ENCODE data around the gene SND1.

The SND1 gene

DNA sequence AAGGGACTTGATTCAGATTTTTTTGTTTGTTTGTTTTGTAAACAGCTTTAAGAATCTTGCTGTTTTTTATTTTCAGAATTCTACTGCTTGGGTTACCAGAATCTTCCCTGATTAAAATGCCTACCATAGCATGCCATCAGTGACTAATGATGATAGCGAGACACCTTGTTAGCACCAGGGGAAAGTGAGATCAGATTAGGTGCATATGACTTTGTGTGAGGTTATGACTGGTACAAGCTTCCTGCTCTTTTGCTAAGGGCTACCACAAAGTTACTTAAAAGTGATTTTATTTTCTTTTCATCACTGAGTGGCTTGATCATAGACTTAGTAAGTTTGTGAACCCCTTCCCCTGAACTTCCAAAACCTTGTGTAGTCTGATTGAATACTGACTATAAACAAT, 93.5 kb downstream of the SND1 start:
- Histone ChIP-seq H3K4me1 (ENCODE audit: control insufficient read depth, insufficient read depth, low read length, poor library complexity, severe bottlenecking) (no peaks in the 10 kb centered on the region), H3K9me3 (ENCODE audit: control insufficient read depth, low read length) (no peaks in the 10 kb centered on the region), H3K4me3 (ENCODE audit: insufficient read depth, low read depth, low read length, poor library complexity, severe bottlenecking) (no peak overlapping the region), H3K27me3 (replicated peaks; ENCODE audit: control insufficient read depth, insufficient read depth, low read length, poor library complexity, severe bottlenecking) (no peaks in the 10 kb centered on the region), H3K27ac (ENCODE audit: insufficient read depth, low read length, poor library complexity, severe bottlenecking) (no peak overlapping the region), H3K36me3 (ENCODE audit: control insufficient read depth, insufficient read depth, low read length) (peaks cover 3% of the 10 kb centered on the region)
- no peak for DNase-seq

- Histone ChIP-seq H3K27me3 (replicated peaks; ENCODE audit: control insufficient read depth, insufficient read depth, low read length, poor library complexity, severe bottlenecking) (no peaks in the 10 kb centered on the region), H3K4me1 (ENCODE audit: control insufficient read depth, insufficient read depth, low read length, poor library complexity, severe bottlenecking) (no peaks in the 10 kb centered on the region), H3K27ac (ENCODE audit: insufficient read depth, low read length, poor library complexity, severe bottlenecking) (no peak overlapping the region), H3K4me3 (ENCODE audit: insufficient read depth, low read depth, low read length, poor library complexity, severe bottlenecking) (no peak overlapping the region), H3K9me3 (ENCODE audit: control insufficient read depth, low read length) (no peaks in the 10 kb centered on the region), H3K36me3 (ENCODE audit: control insufficient read depth, insufficient read depth, low read length) (no peaks in the 10 kb centered on the region)
- DNase-seq: no peak
Observed at GRCh38 chr7:127751062-127751461, 99.1 kb downstream of the SND1 start.

DNA sequence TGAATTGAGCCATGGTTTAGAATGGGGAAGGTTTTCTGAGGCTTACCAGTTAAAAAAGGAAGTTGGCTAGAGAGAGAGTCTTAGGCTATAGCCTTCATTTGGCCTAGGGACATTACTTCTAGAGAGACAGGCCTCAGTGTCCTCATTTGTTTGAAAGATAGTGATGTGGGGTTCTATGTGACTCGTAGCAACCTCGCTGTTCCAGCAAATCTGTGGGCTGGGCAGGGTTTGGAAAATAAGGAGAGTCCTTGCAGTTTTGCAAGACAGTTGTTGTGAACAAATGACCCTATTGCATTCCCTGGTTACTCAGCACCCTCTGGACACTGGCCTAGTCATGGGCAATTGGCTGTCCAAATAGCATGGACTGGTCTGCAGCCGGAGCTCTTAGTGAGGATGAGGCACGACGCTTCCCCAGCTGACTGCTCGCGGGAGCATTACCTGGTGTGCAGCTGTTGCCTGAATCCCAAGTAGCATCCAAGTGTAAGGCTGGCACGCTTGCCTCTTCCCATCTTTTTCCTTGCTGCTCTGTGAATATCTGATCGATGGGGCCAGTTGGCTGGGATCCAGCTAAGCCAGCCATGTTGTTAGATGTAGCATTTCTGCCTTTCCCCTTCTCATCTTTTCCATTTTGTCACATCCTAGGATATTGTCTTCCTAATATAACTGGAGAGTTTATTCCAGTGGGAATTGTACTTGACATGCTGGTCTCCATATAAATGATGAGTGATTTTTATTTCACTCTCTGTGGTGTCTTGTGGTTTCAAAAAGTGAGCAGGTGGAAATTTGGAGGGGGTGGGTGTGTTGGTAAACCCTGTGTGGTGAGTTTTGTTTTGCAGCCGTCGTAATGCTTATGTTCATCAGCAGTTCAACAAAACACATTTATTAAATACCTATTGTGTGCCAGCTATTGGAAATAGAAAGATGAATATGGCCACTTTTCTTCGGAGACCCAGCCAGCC, 99.8 kb downstream of the SND1 start:
- DNase-seq: no peak
- Histone ChIP-seq H3K27ac (ENCODE audit: insufficient read depth, low read length, poor library complexity, severe bottlenecking) (no peak overlapping the region), H3K9me3 (ENCODE audit: control insufficient read depth, low read length) (no peaks in the 10 kb centered on the region), H3K36me3 (ENCODE audit: control insufficient read depth, insufficient read depth, low read length) (no peaks in the 10 kb centered on the region), H3K4me1 (ENCODE audit: control insufficient read depth, insufficient read depth, low read length, poor library complexity, severe bottlenecking) (no peaks in the 10 kb centered on the region), H3K27me3 (replicated peaks; ENCODE audit: control insufficient read depth, insufficient read depth, low read length, poor library complexity, severe bottlenecking) (no peaks in the 10 kb centered on the region), H3K4me3 (ENCODE audit: insufficient read depth, low read depth, low read length, poor library complexity, severe bottlenecking) (no peak overlapping the region)

- no peaks in the 10 kb centered on the region for H3K27me3 ChIP-seq (replicated peaks; ENCODE audit: control insufficient read depth, insufficient read depth, low read length, poor library complexity, severe bottlenecking)
- no peak overlapping the region for H3K27ac ChIP-seq (ENCODE audit: insufficient read depth, low read length, poor library complexity, severe bottlenecking)
- no peaks in the 10 kb centered on the region for H3K4me1 ChIP-seq (ENCODE audit: control insufficient read depth, insufficient read depth, low read length, poor library complexity, severe bottlenecking)
Observed at GRCh38 chr7:127752829-127753228, 100.8 kb downstream of the SND1 start.

GRCh38 chr7:127754457-127754856, 102.5 kb downstream of the SND1 start:
- H3K36me3 ChIP-seq (ENCODE audit: control insufficient read depth, insufficient read depth, low read length): no peaks in the 10 kb centered on the region
- DNase-seq: no peak
- H3K27me3 ChIP-seq (replicated peaks; ENCODE audit: control insufficient read depth, insufficient read depth, low read length, poor library complexity, severe bottlenecking): no peaks in the 10 kb centered on the region
- no peak overlapping the region for H3K27ac ChIP-seq (ENCODE audit: insufficient read depth, low read length, poor library complexity, severe bottlenecking)
- H3K4me3 ChIP-seq (ENCODE audit: insufficient read depth, low read depth, low read length, poor library complexity, severe bottlenecking): no peak overlapping the region
- H3K4me1 ChIP-seq (ENCODE audit: control insufficient read depth, insufficient read depth, low read length, poor library complexity, severe bottlenecking): no peaks in the 10 kb centered on the region
- no peaks in the 10 kb centered on the region for H3K9me3 ChIP-seq (ENCODE audit: control insufficient read depth, low read length)

More at GRCh38 chr7:127752829-127753228, 100.8 kb downstream of the SND1 start:
- no peak for DNase-seq
- no peak overlapping the region for H3K4me3 ChIP-seq (ENCODE audit: insufficient read depth, low read depth, low read length, poor library complexity, severe bottlenecking)
- no peaks in the 10 kb centered on the region for H3K36me3 ChIP-seq (ENCODE audit: control insufficient read depth, insufficient read depth, low read length)
- H3K9me3 ChIP-seq (ENCODE audit: control insufficient read depth, low read length): no peaks in the 10 kb centered on the region

DNA sequence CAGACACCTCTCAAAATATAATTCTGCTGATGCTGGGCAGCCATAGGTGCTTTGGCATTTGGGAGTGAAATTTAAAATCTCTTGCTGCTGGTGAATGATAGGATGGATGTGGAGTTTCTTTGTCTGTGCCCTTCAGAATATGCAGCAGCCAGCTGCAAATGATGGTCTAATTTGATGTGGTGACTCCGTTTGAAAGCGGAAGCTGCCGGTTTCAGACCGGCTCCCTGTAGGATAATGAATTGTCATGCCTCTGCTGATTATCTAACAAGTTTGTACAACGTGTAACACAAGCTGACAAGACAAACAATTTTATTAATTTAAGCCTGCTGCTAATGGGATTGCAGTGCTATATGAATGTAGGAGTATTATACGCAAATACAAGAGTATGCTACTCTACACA, 103.5 kb downstream of the SND1 start:
- no peak overlapping the region for H3K4me3 ChIP-seq (ENCODE audit: insufficient read depth, low read depth, low read length, poor library complexity, severe bottlenecking)
- H3K4me1 ChIP-seq (ENCODE audit: control insufficient read depth, insufficient read depth, low read length, poor library complexity, severe bottlenecking): no peaks in the 10 kb centered on the region
- no peak overlapping the region for H3K27ac ChIP-seq (ENCODE audit: insufficient read depth, low read length, poor library complexity, severe bottlenecking)
- DNase-seq: no peak
- H3K27me3 ChIP-seq (replicated peaks; ENCODE audit: control insufficient read depth, insufficient read depth, low read length, poor library complexity, severe bottlenecking): no peaks in the 10 kb centered on the region
- no peaks in the 10 kb centered on the region for H3K9me3 ChIP-seq (ENCODE audit: control insufficient read depth, low read length)
- no peaks in the 10 kb centered on the region for H3K36me3 ChIP-seq (ENCODE audit: control insufficient read depth, insufficient read depth, low read length)

DNA sequence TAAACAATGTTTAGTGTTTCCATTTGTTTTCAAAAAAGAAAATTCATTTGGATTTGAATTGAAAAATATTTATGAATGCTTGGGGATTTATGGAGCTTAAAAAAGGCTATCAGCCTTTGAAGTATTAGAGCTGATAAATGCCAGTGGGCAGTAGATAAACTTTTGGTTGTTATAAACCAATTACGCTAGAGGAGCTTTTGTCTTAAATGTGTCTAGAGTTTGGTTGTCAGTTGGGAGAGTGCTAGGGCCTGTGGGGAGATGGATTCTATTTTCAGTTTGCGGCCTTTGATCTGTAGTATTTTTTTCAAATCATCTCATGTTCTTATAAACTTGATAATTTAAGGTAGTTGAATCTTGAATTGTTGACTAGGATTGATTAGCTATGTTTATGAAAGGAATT, 104.0 kb downstream of the SND1 start:
- no peaks in the 10 kb centered on the region for H3K9me3 ChIP-seq (ENCODE audit: control insufficient read depth, low read length)
- no peak for DNase-seq
- H3K4me3 ChIP-seq (ENCODE audit: insufficient read depth, low read depth, low read length, poor library complexity, severe bottlenecking): no peak overlapping the region
- no peaks in the 10 kb centered on the region for H3K4me1 ChIP-seq (ENCODE audit: control insufficient read depth, insufficient read depth, low read length, poor library complexity, severe bottlenecking)
- no peaks in the 10 kb centered on the region for H3K27me3 ChIP-seq (replicated peaks; ENCODE audit: control insufficient read depth, insufficient read depth, low read length, poor library complexity, severe bottlenecking)
- H3K27ac ChIP-seq (ENCODE audit: insufficient read depth, low read length, poor library complexity, severe bottlenecking): no peak overlapping the region
- no peaks in the 10 kb centered on the region for H3K36me3 ChIP-seq (ENCODE audit: control insufficient read depth, insufficient read depth, low read length)

- H3K27me3 ChIP-seq (replicated peaks; ENCODE audit: control insufficient read depth, insufficient read depth, low read length, poor library complexity, severe bottlenecking): no peaks in the 10 kb centered on the region
- H3K9me3 ChIP-seq (ENCODE audit: control insufficient read depth, low read length): no peaks in the 10 kb centered on the region
- no peaks in the 10 kb centered on the region for H3K36me3 ChIP-seq (ENCODE audit: control insufficient read depth, insufficient read depth, low read length)
- H3K4me1 ChIP-seq (ENCODE audit: control insufficient read depth, insufficient read depth, low read length, poor library complexity, severe bottlenecking): no peaks in the 10 kb centered on the region
- H3K27ac ChIP-seq (ENCODE audit: insufficient read depth, low read length, poor library complexity, severe bottlenecking): no peak overlapping the region
- DNase-seq: no peak
- no peak overlapping the region for H3K4me3 ChIP-seq (ENCODE audit: insufficient read depth, low read depth, low read length, poor library complexity, severe bottlenecking)
Observed at GRCh38 chr7:127758105-127758504, 106.1 kb downstream of the SND1 start.

GRCh38 chr7:127758845-127759244, 106.9 kb downstream of the SND1 start:
- no peak for DNase-seq
- no peaks in the 10 kb centered on the region for H3K36me3 ChIP-seq (ENCODE audit: control insufficient read depth, insufficient read depth, low read length)
- H3K4me3 ChIP-seq (ENCODE audit: insufficient read depth, low read depth, low read length, poor library complexity, severe bottlenecking): no peak overlapping the region
- H3K27me3 ChIP-seq (replicated peaks; ENCODE audit: control insufficient read depth, insufficient read depth, low read length, poor library complexity, severe bottlenecking): no peaks in the 10 kb centered on the region
- no peaks in the 10 kb centered on the region for H3K9me3 ChIP-seq (ENCODE audit: control insufficient read depth, low read length)
- H3K27ac ChIP-seq (ENCODE audit: insufficient read depth, low read length, poor library complexity, severe bottlenecking): no peak overlapping the region
- no peaks in the 10 kb centered on the region for H3K4me1 ChIP-seq (ENCODE audit: control insufficient read depth, insufficient read depth, low read length, poor library complexity, severe bottlenecking)

- H3K4me1 ChIP-seq (ENCODE audit: control insufficient read depth, insufficient read depth, low read length, poor library complexity, severe bottlenecking): no peaks in the 10 kb centered on the region
- no peaks in the 10 kb centered on the region for H3K36me3 ChIP-seq (ENCODE audit: control insufficient read depth, insufficient read depth, low read length)
- H3K9me3 ChIP-seq (ENCODE audit: control insufficient read depth, low read length): no peaks in the 10 kb centered on the region
- DNase-seq: no peak
- H3K27ac ChIP-seq (ENCODE audit: insufficient read depth, low read length, poor library complexity, severe bottlenecking): no peak overlapping the region
- no peak overlapping the region for H3K4me3 ChIP-seq (ENCODE audit: insufficient read depth, low read depth, low read length, poor library complexity, severe bottlenecking)
- H3K27me3 ChIP-seq (replicated peaks; ENCODE audit: control insufficient read depth, insufficient read depth, low read length, poor library complexity, severe bottlenecking): no peaks in the 10 kb centered on the region
Observed at GRCh38 chr7:127759945-127760421, 108.0 kb downstream of the SND1 start.
